ENCODE measurements around the gene UBQLNL.

UBQLNL gene

GRCh38 chr11:5516599-5516998, at the start of gene UBQLNL:
TSS of gene UBQLNL (minus strand) at chr11:5516699. CDS start at chr11:5516441, 258 bp downstream.
- no peak for DNase-seq (ENCODE audit: extremely low read depth in 1 of 2, low read depth in 1 of 2)

- no peak for DNase-seq (ENCODE audit: extremely low read depth in 1 of 2, low read depth in 1 of 2)
Measured at GRCh38 chr11:5564259-5565019, 47.9 kb upstream of the UBQLNL start.

- DNase-seq (ENCODE audit: extremely low read depth in 1 of 2, low read depth in 1 of 2), result no peak
Measured at GRCh38 chr11:5557751-5558150, 41.3 kb upstream of the UBQLNL start.

- no peak for DNase-seq (ENCODE audit: extremely low read depth in 1 of 2, low read depth in 1 of 2)
Measured at GRCh38 chr11:5556596-5557188, 40.2 kb upstream of the UBQLNL start.

GRCh38 chr11:5553343-5553742, 36.8 kb upstream of the UBQLNL start:
- DNase-seq (ENCODE audit: extremely low read depth in 1 of 2, low read depth in 1 of 2), result no peak

- no peak for DNase-seq (ENCODE audit: extremely low read depth in 1 of 2, low read depth in 1 of 2)
Measured at GRCh38 chr11:5550440-5551095, 34.1 kb upstream of the UBQLNL start.

- DNase-seq (ENCODE audit: extremely low read depth in 1 of 2, low read depth in 1 of 2), result no peak
Measured at GRCh38 chr11:5548440-5548839, 31.9 kb upstream of the UBQLNL start, which contains the start of gene OR52H1. TSS of gene OR52H1 (minus strand) at chr11:5548540. CDS start at chr11:5545505, 3,035 bp downstream.

- no peak for DNase-seq (ENCODE audit: extremely low read depth in 1 of 2, low read depth in 1 of 2)
Measured at GRCh38 chr11:5547982-5548381, 31.5 kb upstream of the UBQLNL start.

GRCh38 chr11:5546457-5546856, 30.0 kb upstream of the UBQLNL start:
- DNase-seq (ENCODE audit: extremely low read depth in 1 of 2, low read depth in 1 of 2), result no peak

- no peak for DNase-seq (ENCODE audit: extremely low read depth in 1 of 2, low read depth in 1 of 2)
Measured at GRCh38 chr11:5541427-5541826, 24.9 kb upstream of the UBQLNL start.

GRCh38 chr11:5536482-5536881, 20.0 kb upstream of the UBQLNL start:
- DNase-seq (ENCODE audit: extremely low read depth in 1 of 2, low read depth in 1 of 2), result no peak

- no peak for DNase-seq (ENCODE audit: extremely low read depth in 1 of 2, low read depth in 1 of 2)
Measured at GRCh38 chr11:5534046-5534445, 17.5 kb upstream of the UBQLNL start.

- no peak for DNase-seq (ENCODE audit: extremely low read depth in 1 of 2, low read depth in 1 of 2)
Measured at GRCh38 chr11:5531053-5531831, 14.7 kb upstream of the UBQLNL start.

- no peak for DNase-seq (ENCODE audit: extremely low read depth in 1 of 2, low read depth in 1 of 2)
Measured at GRCh38 chr11:5528495-5528894, 12.0 kb upstream of the UBQLNL start.

GRCh38 chr11:5527716-5528115, 11.2 kb upstream of the UBQLNL start:
- DNase-seq (ENCODE audit: extremely low read depth in 1 of 2, low read depth in 1 of 2), result no peak

GRCh38 chr11:5524756-5525155, 8.3 kb upstream of the UBQLNL start:
- DNase-seq (ENCODE audit: extremely low read depth in 1 of 2, low read depth in 1 of 2), result no peak

GRCh38 chr11:5522308-5522707, 5.8 kb upstream of the UBQLNL start:
- DNase-seq (ENCODE audit: extremely low read depth in 1 of 2, low read depth in 1 of 2), result no peak

GRCh38 chr11:5521540-5521939, 5.0 kb upstream of the UBQLNL start:
- no peak for DNase-seq (ENCODE audit: extremely low read depth in 1 of 2, low read depth in 1 of 2)

- DNase-seq (ENCODE audit: extremely low read depth in 1 of 2, low read depth in 1 of 2), result no peak
Measured at GRCh38 chr11:5514841-5515240, 1.7 kb downstream of the UBQLNL start.

GRCh38 chr11:5509803-5510202, 6.7 kb downstream of the UBQLNL start, which contains the start of gene UBQLN3:
TSS of gene UBQLN3 (minus strand) at chr11:5509957. CDS start at chr11:5509558, 399 bp downstream.
- no peak for DNase-seq (ENCODE audit: extremely low read depth in 1 of 2, low read depth in 1 of 2)

- no peak for DNase-seq (ENCODE audit: extremely low read depth in 1 of 2, low read depth in 1 of 2)
Measured at GRCh38 chr11:5508605-5509004, 7.9 kb downstream of the UBQLNL start.

Data from activated CD8-positive, alpha-beta memory T cell treated with anti-CD3 and anti-CD28 coated beads for 1 hour (primary cell).